ENCODE results near the gene TBC1D10B.
"Not testable (repeated sequence)": the region's sequence is repeated elsewhere in the genome, so short reads cannot be mapped to it uniquely, and the experiment has no call there.

Gene TBC1D10B

DNA sequence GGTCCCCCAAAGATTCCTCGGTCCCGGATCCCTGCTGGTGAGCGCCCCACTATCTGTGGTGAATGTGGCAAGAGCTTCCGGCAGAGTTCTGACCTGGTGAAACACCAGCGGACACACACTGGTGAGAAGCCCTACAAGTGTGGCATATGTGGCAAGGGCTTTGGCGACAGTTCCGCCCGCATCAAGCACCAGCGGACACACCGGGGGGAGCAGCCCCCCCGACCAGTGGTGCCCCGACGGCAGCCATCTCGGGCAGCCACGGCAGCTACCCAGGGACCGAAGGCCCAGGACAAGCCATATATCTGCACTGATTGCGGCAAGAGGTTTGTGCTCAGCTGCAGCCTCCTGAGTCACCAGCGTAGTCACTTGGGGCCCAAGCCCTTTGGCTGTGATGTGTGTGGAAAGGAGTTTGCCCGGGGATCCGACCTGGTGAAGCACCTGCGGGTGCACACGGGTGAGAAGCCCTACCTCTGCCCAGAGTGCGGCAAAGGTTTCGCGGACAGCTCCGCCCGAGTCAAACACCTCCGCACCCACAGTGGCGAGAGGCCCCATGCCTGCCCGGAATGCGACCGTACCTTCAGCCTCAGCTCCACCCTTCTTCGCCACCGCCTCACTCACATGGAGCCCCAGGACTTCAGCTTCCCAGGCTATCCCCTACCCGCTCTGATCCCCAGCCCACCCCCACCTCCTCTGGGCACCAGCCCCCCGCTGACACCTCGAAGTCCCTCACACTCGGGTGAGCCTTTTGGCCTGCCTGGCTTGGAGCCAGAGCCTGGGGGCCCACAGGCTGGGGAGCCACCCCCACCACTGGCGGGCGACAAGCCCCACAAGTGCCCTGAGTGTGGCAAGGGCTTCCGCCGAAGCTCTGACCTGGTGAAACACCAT lies 27.7 kb upstream of the TBC1D10B start:
- in situ Hi-C loops (cut with HindIII; ENCODE audit: low sequenced_read_pairs), result no loop called here

DNA sequence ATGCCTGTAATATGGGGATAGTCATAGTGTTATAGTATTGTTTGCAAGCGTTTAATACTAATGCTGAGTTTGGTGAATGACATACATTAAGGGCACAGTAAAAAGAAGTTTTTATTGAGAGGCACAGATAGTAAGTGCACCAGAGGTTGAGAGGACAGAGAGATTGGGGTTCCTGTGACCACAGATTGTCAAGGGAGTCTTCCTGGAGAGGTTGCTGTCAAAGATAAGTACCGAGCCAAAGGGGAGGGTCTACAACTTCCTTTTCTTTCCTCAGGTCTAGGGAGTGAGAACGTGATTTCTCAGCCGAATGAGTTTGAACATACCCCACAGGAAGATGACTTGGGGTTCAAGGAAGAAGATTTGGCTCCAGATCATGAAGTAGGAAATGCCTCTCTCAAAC lies 26.8 kb upstream of the TBC1D10B start:
- in situ Hi-C loops (cut with HindIII; ENCODE audit: low sequenced_read_pairs), result no loop called here

DNA sequence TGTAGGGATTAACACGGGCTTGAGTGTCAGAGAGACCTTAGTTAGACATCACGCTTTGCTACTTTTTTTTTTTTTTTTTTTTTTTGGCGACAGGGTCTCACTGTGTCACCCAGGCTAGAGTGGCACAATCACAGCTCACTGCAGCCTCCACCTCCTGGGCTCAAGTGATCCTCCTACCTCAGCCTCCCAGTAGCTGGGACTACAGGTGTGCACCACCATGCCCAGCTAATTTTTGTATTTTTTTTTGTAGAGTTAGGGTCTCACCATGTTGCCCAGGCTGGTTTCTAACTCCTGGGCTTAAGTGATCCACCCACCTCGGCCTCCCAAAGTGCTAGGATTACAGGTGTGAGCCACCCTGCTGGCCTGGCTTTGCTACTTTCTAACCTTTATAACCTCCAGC lies 26.3 kb upstream of the TBC1D10B start:
- in situ Hi-C loops (cut with HindIII; ENCODE audit: low sequenced_read_pairs), result not testable (repeated sequence)

DNA sequence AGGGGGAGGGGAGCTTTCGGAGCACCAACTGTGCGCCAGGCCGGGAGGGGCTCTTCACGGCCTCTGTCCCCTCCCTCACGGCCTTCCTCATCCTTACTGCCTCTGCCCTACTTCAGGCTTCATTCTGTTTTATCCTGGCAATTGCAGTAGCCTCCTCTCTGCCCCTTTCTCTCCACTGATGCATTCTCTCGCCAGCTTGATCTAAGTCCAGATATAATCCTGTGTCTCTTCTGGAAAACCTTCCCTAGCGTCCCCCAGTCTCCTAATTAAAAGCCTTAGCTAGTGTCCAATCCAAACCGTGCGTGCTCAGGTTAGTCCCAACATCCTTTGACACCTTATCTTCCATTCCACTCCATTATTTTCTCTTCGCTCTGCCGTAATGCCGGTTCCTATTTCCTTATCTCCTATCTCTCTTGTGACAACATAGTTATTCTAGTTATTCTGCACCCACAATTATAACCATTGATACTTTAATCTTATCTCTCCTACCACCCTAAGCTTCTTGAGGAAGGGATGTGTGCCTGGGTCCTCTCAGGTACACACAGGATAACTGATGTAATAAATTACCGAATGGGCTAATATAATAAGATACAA lies 25.8 kb upstream of the TBC1D10B start:
- in situ Hi-C loops (cut with HindIII; ENCODE audit: low sequenced_read_pairs), result no loop called here

DNA sequence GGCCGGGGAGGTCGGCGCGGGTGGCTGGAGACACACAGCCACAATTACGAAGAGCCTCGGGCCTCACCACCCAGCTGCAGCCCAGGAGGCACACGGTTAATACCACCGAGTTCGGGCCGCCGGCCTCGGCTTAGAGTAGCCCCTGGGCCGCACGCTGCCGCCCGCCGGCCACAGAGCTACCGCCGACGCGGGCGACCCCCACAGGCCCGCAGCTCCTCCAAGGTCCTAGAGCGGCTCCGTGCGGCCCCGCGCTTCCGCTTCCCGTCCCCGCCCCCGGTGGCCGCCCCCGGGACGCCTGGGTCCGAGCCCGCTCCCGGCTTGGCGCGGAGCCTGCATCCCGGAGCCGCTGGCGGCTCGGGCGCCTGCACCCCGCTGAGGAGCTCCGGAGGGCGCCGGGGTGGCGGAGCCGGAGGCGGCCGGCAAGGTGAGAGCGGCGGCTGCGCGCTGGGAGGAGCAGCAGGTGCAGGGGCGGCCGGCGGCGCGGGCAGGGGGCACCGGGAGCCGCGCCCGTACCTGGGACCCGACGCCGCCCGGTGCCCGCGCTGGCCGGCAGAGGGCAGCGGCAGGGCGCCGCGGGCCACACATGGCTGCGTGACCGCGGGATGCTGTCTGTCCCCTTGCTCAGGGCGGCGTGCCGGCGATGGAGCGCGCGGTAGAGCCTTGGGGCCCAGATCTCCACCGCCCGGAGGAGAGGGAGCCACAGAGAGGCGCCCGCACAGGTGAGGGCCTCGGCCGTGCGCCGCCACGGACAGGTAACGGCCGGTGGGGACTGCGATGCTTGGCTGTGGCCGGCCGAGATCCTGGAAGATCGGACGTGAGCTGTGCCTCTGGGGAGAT lies 25.1 kb upstream of the TBC1D10B start, which contains the start of gene ZNF48:
TSS of gene ZNF48 (plus strand) at position 266 of the 837 bp plus-strand sequence. CDS start at position 641, 375 bp downstream.
- in situ Hi-C loops (cut with HindIII; ENCODE audit: low sequenced_read_pairs), result no loop called here

DNA sequence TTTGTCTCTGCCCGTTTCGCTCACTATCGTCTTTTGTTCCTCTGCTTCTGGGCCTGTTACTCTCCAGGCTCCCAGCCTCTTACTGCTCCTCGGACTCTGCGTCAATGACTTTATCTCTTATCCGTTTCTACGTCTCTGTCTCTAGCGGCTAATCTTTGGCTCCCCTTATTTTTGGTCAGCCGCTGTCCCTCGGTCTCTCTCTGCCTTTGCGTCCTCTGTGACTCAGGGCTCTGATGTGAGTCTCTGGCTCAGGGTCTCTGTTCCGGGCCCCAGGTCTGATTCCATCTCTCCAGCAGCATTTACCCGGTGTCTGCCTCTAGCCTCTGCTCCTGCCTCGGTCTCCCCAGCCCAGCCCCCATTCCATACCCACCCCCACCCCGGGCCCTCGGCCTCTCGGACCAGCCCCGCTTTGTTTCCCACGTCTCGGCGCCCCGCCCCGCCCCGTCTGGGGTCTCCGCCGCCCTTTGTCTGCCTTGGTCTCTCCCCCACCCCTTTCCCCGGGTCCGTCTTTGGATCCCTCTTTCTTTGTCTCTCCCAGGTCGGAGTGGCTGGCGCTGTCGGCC lies 24.4 kb upstream of the TBC1D10B start:
- in situ Hi-C loops (cut with HindIII; ENCODE audit: low sequenced_read_pairs), result no loop called here

DNA sequence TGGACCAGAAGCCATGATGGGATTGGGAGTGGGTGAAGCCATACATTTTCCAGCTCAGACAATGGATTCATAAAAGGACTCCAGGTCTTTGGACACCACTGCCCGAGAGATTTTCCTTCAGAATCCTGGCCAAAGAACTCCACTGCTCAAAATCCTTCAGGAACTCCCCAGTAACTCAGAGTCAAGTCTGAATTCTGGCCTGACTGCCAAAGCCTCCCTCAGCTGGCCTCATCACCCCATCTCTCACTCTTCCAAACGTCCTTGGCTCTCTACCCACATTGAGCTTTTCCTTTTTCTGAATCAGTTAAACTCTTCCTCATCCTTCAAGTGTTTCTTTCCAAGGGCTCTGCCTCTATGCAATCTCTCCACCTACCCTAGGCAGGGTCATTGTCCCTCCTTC lies 13.2 kb upstream of the TBC1D10B start:
- in situ Hi-C loops (cut with HindIII; ENCODE audit: low sequenced_read_pairs), result no loop called here

DNA sequence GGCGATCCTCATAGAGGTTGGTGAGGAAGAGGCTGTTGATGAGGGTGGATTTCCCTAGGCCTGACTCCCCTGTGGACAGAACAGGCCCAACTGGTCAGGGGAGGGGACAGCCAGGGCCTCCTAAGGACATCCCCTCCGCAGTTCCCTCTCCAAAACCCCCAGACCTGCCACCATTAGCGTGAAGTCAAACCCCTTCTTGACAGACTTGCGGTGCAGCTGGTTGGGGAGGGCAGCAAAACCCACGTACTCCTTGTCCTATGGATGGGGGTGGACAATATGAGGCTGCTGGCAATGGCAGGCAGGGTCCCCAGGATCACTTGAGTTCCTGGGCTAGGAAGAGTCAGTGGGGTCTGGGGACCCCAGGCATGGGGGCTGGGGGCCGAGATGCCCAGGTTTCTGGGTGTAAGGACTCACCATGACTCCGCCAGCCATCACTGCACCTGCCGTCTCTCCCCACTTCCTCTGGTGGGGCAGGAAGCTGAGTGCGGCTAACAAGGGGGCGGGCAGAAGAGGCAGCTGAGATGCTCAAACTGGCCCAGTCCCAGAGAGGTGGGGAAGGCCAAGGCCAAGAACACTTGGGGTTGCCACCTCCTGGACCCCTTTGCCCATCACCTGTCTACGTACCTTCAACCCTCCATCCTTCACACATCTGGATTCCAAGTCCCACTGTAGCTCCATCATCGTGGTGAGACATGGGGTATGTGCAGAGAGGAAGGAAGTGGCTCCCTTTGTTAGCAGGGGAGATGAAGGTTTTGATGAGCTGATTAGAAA lies 12.0 kb upstream of the TBC1D10B start, which contains the start of gene SEPTIN1:
TSS of gene SEPTIN1 (minus strand) at position 451 of the 771 bp plus-strand sequence. CDS start at position 432, 19 bp downstream.
- in situ Hi-C loops (cut with HindIII; ENCODE audit: low sequenced_read_pairs), result no loop called here

DNA sequence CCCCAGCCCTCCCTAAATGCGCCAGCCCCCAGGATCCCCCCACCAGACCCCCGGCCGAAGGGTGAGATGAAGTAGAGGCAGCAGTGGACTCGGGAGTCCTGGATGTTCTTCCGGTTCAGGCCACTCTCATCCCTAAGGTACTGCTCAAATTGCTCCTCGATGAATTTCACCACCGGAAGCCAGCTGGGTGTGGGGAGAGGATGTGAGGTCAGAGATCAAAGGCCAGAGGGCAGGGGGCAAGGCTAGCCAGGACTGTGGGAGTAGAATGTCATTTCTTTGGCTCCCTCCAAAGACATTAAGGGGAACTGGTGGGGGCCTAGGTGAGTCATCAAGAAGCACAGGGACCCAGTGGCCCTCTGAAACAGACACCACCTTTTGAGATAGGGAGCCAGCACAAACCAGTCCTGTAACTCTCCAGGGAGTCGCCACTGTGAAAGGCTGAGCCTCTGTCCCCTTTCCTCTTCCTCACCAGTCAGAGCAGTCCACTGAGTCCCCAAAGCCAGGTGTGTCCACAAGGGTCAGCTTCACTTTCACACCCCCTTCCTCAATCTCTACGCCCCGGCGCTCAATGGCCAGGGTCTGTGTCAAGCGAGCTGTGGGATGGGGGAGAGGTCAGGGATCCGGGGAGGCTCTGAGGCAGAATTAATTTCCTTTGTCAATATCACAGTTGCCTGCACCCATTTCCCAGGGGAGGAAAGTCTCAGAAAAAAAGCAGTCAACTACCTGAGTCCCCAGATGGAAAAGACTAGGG lies 11.2 kb upstream of the TBC1D10B start:
- in situ Hi-C loops (cut with HindIII; ENCODE audit: low sequenced_read_pairs), result no loop called here

DNA sequence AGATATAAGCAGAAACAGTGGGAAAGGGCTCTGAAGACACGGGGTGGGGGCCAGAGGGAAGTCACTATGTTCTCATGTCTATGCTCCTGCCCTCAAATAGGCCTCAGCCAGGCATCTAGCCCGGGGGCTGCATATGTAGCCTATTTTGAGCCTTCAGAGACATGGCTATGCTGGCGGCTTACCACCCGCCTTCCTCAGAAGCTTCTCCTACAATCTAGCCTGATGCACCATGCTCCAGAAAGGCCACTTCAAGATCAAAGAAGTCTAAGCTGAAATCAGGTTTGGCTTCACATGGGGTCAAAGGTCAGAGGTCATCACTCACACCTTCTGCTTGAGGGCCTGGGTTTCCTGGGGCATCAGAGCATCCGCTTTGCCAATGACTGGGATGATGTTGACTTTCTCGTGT lies 10.5 kb upstream of the TBC1D10B start:
- in situ Hi-C loops (cut with HindIII; ENCODE audit: low sequenced_read_pairs), result no loop called here

DNA sequence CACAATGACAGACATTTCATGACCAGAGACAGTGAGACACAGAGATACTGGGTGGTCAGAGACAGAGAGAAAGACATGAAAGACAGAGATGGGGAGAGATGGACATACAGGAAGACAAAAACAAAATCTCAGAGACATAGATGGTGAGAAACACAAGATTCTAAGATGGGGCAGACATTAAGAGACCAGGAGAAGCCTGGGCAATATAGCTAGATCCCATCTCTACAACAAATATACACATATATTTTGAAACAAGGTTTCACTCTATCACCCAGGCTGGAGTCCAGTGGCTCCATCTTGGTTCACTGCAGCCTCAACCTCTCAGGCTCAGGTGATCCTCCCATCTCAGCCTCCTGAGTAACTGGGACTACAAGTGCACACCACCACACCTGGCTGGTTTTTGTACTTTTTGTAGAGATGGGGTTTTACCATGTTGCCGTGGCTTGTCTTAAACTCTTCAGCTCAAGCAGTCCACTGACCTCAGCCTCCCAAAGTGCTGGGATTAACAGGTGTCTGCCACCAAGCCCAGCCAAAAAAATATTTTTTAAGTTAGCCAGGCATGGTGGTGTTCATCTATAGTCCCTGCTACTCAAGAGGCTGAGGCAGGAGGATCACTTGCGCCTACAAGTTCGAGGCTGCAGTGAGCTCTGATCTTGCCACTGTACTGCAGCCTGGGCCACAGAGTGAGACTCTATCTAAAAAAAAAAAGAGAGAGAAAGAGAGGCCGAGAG lies 9.9 kb upstream of the TBC1D10B start:
- in situ Hi-C loops (cut with HindIII; ENCODE audit: low sequenced_read_pairs), result no loop called here

DNA sequence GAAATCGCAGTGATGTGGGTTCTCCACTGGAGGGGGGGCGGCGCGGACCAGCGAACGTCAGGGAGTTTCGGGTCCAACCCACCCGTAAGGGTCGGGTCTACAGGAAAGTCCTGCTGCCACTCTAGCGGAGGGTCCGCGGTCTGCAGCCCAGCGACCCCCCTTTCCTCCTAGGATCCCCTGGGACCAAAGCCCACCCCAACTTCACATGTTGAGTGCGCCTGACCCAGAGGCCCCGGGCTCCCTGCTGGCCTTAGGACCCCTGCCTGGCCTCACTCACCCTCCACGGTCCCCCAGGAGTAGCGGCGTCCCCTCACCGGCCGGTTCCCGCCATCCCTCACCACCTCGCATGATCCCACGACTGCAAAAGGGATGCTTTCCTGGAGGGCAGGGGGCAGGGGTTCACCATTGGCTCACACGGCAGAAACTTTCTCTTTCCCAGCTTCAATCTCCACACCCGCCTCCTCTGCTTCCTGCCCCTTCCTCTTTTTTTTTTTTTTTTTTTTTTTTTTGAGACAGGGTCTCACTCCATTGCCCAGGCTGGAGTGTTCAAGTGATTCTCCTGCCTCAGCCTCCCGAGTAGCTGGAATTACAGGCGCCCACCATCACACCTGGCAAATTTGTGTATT lies 9.0 kb upstream of the TBC1D10B start:
- in situ Hi-C loops (cut with HindIII; ENCODE audit: low sequenced_read_pairs), result no loop called here

DNA sequence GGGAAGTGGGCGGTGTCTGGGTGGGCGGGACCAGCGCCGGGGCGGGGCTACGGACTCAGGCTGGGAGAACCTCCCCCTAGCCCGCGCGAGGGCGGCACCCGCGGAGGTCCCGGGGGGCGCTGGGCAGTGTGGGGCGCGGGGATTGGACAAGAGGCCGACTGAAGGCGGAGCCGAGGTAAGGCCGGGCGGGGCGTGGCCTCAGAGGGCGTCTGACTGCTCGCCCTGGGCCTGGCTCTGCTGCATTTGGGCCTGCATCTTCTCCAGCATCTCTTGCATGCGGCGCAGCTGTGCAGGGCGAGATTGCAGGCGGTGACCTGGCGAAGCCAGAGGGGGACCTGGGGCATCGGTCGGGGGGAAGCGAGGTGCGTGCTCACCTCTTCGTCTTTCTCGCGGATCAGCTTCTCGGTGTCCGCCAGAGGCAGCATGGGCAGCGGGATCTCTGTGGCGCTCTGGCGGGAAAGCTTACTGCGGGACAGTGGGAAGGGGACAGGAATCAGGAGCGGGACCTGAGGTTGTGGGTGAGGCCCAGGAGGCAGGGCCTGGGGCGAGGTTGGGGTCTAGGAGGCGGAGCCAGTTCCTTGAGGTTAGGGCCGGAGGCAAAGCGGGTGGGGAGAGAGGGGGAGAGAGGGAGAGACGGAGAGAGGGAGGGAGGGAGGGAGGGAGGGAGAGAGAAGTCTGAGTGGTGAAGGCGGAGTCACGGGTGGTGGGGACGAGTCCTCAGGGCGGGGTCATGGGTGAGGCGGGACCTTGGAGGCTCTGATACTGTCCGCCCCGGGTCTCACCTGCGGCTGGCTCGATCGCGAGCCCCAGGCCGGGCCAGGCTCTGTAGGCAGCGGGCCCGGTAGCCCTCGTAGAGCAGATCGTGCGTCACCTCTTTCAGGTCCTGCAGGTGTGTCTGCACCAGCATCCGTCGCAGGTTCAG lies 8.2 kb upstream of the TBC1D10B start:
- in situ Hi-C loops (cut with HindIII; ENCODE audit: low sequenced_read_pairs), result no loop called here

DNA sequence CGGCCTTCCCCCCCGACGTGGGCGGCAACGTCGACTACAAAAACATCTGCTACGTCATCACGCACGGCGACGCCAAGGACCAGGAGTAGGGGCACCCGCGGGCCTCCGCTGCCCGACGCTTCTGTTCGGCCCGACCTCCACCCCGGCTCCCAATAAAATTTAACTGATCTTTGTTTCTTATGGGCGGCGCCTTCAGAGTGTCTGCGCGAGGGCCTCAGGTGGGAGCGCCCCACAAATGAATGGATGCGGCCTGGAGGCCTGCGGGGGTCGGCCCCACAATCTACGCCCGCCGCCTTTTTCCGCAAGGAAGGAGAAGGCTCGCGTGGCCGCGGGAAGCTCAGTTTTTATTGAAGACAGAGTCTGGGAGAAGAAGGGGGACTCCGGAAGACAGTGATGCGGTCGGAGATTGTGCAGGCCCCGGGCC lies 7.5 kb upstream of the TBC1D10B start:
- in situ Hi-C loops (cut with HindIII; ENCODE audit: low sequenced_read_pairs), result no loop called here

DNA sequence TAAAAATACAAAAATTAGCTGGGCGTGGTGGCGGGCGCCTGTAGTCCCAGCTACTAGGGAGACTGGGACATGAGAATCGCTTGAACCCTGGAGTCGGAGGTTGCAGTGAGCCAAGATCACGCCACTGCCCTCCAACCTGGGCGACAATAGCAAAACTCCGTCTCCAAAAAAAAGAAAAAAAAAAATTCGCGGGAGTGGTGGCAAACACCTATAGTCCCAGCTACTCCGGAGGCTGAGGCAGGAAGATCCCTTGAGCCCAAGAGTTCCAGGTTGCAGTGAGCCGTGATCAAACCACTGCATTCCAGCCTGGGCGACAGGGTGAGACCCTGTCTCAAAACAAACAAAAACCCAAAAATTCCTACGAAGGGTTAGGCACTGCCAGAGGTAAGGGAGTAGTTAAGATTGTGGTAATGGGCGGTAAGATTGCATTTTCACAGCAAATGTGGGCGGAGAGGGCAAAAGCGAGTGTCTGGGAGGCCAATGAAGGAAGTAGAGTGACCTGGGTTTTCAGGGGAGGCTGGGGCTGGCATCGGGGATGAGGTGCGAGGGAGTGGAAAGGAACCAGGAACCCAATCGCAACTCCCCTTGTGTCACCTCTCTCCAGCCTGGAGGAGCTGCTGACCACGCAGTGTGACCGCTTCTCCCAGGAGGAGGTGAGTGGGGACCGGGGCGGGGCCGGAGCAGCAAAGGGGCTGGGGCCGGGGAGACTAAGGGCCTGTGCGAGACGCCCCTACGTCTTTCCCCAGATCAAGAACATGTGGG lies 6.9 kb upstream of the TBC1D10B start:
- in situ Hi-C loops (cut with HindIII; ENCODE audit: low sequenced_read_pairs), result no loop called here

DNA sequence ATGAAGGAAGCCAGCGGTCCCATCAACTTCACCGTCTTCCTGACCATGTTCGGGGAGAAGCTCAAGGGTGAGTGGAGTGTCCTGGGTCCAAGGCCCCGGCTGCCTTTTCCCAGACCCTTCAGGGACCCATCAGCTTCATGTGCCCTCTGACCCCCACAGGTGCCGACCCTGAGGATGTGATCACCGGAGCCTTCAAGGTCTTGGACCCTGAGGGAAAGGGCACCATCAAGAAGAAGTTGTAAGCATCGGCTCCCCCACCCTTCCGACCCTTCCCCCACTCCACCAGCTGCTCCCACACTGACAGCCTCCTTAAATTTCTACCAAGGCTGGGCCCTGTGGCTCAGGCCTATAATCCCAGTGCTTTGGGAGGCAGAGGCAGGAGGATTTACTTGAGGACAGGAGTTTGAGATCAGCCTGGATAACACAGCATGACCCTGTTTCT lies 6.2 kb upstream of the TBC1D10B start:
- in situ Hi-C loops (cut with HindIII; ENCODE audit: low sequenced_read_pairs), result no loop called here

DNA sequence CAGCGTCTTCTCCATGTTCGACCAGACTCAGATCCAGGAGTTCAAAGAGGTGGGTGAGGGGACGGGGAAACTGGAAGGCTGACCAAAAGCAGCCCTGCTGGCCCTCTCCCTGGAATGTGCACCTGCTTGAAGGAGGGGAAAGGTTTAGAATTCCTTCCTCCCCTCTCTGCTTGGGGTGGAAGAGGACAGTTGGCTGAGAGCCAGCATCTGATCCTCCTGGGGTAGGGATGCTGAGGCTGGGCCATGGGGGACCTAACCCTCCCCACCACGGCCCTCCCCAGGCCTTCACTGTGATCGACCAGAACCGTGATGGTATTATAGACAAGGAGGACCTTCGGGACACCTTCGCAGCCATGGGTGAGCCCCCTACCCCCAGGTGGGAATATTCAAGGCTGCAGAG lies 5.6 kb upstream of the TBC1D10B start:
- in situ Hi-C loops (cut with HindIII; ENCODE audit: low sequenced_read_pairs), result no loop called here
